Prostate gland (tissue), 2 donors: ENCODE results near the gene KNCN. TPM values are rescaled to one million over a fixed set of nuclear protein-coding genes. Genes with fewer than 3 reads are reported as not detected.

Experiments
- DNase-seq: peaks from one replicate; pipeline ENCODE4 v3.0.0-alpha.2; 2019; ENCODE audit warnings: low spot score
- H3K27ac ChIP-seq, 2 donors: fragments of 200-600 bp; sonication (generic); 2 replicates each; pipeline ENCODE4 v1.5.1; 2017 to 2019
- H3K27me3 ChIP-seq: fragments of 200-600 bp; sonication (generic); replicated peaks from 2 replicates; pipeline ENCODE4 v1.5.1; 2019; ENCODE audit not compliant: insufficient read depth
- H3K36me3 ChIP-seq, 2 donors: fragments of 200-600 bp; sonication (generic); 1 replicate in 1 of 2; 2 replicates in 1 of 2; pipeline versions ENCODE4 v1.5.1 to v1.8.1; 2017 to 2019
- H3K4me1 ChIP-seq: fragments of 200-600 bp; sonication (generic); replicated peaks from 2 replicates; pipeline ENCODE4 v1.5.1; 2019
- H3K4me3 ChIP-seq, 2 donors: fragments of 200-600 bp; sonication (generic); 2 replicates each; pipeline ENCODE4 v1.5.1; 2017 to 2019
- H3K9me3 ChIP-seq: fragments of 200-600 bp; sonication (generic); 2 replicates; pipeline ENCODE4 v1.5.1; 2017
- POLR2A ChIP-seq: fragments of 450-650 bp; IDR thresholded peaks from one replicate; pipeline ENCODE4 v1.6.1; 2016; ENCODE audit warnings: antibody characterized with exemption, mild to moderate bottlenecking
- POLR2AphosphoS5 ChIP-seq: sonication (generic); formaldehyde crosslinking; IDR thresholded peaks from one replicate; pipeline ENCODE4 v1.6.1; 2017; ENCODE audit warnings: antibody characterized with exemption
- WGBS: methylation state at CpG from one replicate; pipeline ENCODE4 v1.1.5; 2018; 5-methylcytosine and 5-hydroxymethylcytosine counted together
- intact Hi-C: fragments of 100-400 bp; cut with DNase I; formaldehyde crosslinking; loops from one replicate; pipeline ENCODE4 v1.14.2; 2022
- total RNA-seq, 2 donors: library from RNA; depleted of rRNA; stranded (reverse); fragments of >200 nt; gene quantifications; one replicate each; pipeline ENCODE4 v1.1.0, GENCODE V29; 2016
- TF ChIP-seq, protein P1 (sequence below), 4 experiments: fragments of 200-600 bp in 2 of 4; fragments of 450-650 bp in 2 of 4; sonication (generic) in 2 of 4; IDR thresholded peaks; 1 replicate in 3 of 4; 2 replicates in 1 of 4; pipeline ENCODE4 v1.5.1; 2016 to 2019; ENCODE audit warnings: antibody characterized with exemption in 4 of 4, mild to moderate bottlenecking in 2 of 4, moderate library complexity in 2 of 4

Gene KNCN
- total RNA-seq, 2 donors from 2014 or later = not detected

DNA sequence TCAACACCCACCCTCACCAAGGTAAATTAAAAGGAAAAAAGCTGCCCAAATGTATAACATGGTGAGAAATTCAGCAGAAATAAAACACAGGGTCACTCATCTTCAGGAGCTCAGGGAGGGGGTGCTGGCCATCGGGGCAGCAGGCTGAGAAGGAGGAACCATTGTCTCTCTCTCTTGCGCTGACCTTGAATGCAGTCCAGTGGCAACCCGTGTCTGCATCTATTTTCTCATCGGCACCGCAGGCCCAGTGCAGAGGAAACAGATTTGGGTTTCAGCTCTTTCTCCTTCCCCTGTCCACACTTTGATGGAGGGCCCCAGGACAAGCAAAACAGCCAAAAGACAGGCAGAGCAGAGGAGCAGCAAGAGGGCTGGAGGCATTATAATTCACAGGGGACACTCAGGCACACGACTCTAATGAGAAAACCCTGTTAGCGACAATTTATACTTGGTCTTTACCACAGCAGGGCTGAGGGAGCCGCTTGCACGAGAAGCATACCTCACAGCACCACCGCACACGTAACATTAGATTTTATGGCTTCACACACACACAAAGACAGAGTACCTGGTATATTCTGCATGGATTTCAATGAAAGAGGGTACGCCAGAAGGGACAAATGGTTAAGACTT is 34.0 kb upstream of the KNCN start:
- H3K27ac ChIP-seq = no peak overlapping the region
- H3K27me3 ChIP-seq = no peaks in the 10 kb centered on the region
- H3K36me3 ChIP-seq = no peaks in the 10 kb centered on the region
- H3K9me3 ChIP-seq = no peaks in the 10 kb centered on the region
- no peak for DNase-seq
- intact Hi-C loops = no loop called here
- WGBS = 88% methylated on average over 12 of the region's 12 CpGs
- H3K4me1 ChIP-seq = no peaks in the 10 kb centered on the region
- TF ChIP-seq, protein P1, sequence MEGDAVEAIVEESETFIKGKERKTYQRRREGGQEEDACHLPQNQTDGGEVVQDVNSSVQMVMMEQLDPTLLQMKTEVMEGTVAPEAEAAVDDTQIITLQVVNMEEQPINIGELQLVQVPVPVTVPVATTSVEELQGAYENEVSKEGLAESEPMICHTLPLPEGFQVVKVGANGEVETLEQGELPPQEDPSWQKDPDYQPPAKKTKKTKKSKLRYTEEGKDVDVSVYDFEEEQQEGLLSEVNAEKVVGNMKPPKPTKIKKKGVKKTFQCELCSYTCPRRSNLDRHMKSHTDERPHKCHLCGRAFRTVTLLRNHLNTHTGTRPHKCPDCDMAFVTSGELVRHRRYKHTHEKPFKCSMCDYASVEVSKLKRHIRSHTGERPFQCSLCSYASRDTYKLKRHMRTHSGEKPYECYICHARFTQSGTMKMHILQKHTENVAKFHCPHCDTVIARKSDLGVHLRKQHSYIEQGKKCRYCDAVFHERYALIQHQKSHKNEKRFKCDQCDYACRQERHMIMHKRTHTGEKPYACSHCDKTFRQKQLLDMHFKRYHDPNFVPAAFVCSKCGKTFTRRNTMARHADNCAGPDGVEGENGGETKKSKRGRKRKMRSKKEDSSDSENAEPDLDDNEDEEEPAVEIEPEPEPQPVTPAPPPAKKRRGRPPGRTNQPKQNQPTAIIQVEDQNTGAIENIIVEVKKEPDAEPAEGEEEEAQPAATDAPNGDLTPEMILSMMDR (IDR thresholded peaks at IDR 0.05) = no peak
- TF ChIP-seq POLR2A = no peak
- TF ChIP-seq POLR2AphosphoS5 = no peak
- no peak overlapping the region for H3K4me3 ChIP-seq

DNA sequence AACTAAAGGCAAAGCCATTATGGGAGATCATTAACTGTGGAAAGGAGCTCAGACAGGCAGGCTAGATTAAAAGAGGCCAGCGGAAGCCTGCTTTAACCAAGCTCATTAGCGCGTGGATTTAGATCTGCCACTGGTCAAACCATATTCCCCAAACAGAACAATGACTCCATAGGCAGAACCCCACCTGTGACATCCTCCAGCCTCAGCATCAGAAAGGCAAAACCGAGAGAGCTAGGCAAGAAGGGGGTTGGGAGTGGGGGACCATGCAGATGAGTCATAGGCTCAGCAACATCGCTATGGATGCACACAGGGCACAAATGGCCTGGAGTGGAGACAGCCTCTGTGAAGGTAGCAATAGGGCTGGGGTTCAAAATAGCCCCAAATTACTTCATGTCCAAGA is 32.0 kb upstream of the KNCN start:
- intact Hi-C loops = no loop called here
- no peaks in the 10 kb centered on the region for H3K36me3 ChIP-seq
- H3K27ac ChIP-seq = no peak overlapping the region

DNA sequence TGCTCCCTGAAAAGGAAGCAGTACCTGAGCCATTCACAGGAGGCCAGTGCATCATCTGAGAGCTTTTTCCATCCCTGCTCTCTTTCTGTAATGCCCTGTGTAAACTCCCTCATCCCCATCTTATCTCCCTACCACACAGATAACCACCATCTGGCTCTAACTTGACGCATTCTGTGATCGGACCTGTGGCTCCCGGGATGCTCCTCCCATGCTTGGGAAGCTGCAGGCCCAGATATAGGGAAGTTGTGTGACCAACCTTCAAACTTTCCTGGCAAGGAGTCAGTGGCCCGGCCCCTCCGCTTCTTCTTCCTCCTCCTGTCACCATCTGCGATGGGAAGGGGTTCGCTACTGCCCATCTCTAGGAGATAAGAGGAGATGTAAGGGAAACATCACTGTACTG is 31.5 kb upstream of the KNCN start:
- DNase-seq = no peak
- WGBS = 79% methylated on average over 7 of the region's 7 CpGs
- Histone ChIP-seq H3K36me3 (no peaks in the 10 kb centered on the region), H3K9me3 (no peaks in the 10 kb centered on the region), H3K4me3 (no peak overlapping the region), H3K4me1 (no peaks in the 10 kb centered on the region), H3K27me3 (no peaks in the 10 kb centered on the region), H3K27ac (no peak overlapping the region)
- TF ChIP-seq, protein P1 (IDR thresholded peaks at IDR 0.05) = no peak
- no peak for TF ChIP-seq POLR2A
- no peak for TF ChIP-seq POLR2AphosphoS5
- intact Hi-C loops = no loop called here

More for the DNA sequence above, 32.0 kb upstream of the KNCN start:
- 82% methylated on average over 5 of the region's 5 CpGs for WGBS
- TF ChIP-seq, protein P1 (IDR thresholded peaks at IDR 0.05) = no peak
- TF ChIP-seq POLR2AphosphoS5 (no peak), POLR2A (no peak)
- Histone ChIP-seq H3K27me3 (no peaks in the 10 kb centered on the region), H3K4me1 (no peaks in the 10 kb centered on the region), H3K4me3 (no peak overlapping the region), H3K9me3 (no peaks in the 10 kb centered on the region)
- DNase-seq = no peak

GRCh38 chr1:46581681-46582455 is 30.4 kb upstream of the KNCN start:
- WGBS = 88% methylated on average over 4 of the region's 4 CpGs
- TF ChIP-seq POLR2AphosphoS5 (no peak), POLR2A (no peak)
- TF ChIP-seq, protein P1 (IDR thresholded peaks at IDR 0.05) = no peak
- Histone ChIP-seq H3K27ac (no peak overlapping the region), H3K4me1 (no peaks in the 10 kb centered on the region), H3K9me3 (no peaks in the 10 kb centered on the region), H3K27me3 (no peaks in the 10 kb centered on the region), H3K36me3 (no peaks in the 10 kb centered on the region), H3K4me3 (no peak overlapping the region)
- intact Hi-C loops = no loop called here
- no peak for DNase-seq
